Calu3 (cell line): ENCODE results near the gene OXLD1. TPM values are rescaled to one million over a fixed set of nuclear protein-coding genes. Genes with fewer than 3 reads are reported as not detected.
"Not testable (repeated sequence)": the region's sequence is repeated elsewhere in the genome, so short reads cannot be mapped to it uniquely, and the experiment has no call there.

Experiments
- BruUV-seq: library from RNA; stranded (reverse); fragments of 400-500 nt; replicated peaks from 2 replicates; lab custom pipeline; 2021; lab: Mats Ljungman, UMichigan
- CTCF ChIA-PET: fragments of 300-600 bp; sonication (Branson Sonifier 250); formaldehyde crosslinking; loops from one replicate; lab custom pipeline; 2022; ENCODE audit warnings: antibody characterized with exemption; lab: Charles Lee
- DNase-seq: peaks from one replicate; pipeline ENCODE4 v3.0.0; 2022
- H3K27ac Mint-ChIP-seq: one replicate; pipeline ENCODE4 v1.8.0; 2022; ENCODE audit warnings: mixed read lengths; ENCODE audit not compliant: unreplicated experiment
- H3K27me3 Mint-ChIP-seq: one replicate; pipeline ENCODE4 v1.8.0; 2022; ENCODE audit warnings: mixed read lengths; ENCODE audit not compliant: unreplicated experiment
- H3K36me3 Mint-ChIP-seq: one replicate; pipeline ENCODE4 v1.8.0; 2022; ENCODE audit warnings: mild to moderate bottlenecking, moderate library complexity, mixed read lengths; ENCODE audit not compliant: insufficient read depth, unreplicated experiment
- H3K4me1 Mint-ChIP-seq: one replicate; pipeline ENCODE4 v1.8.0; 2022; ENCODE audit warnings: mild to moderate bottlenecking, low read depth, mixed read lengths; ENCODE audit not compliant: unreplicated experiment
- H3K4me3 Mint-ChIP-seq: one replicate; pipeline ENCODE4 v1.8.0; 2022; ENCODE audit warnings: mild to moderate bottlenecking, low read depth, moderate library complexity, mixed read lengths; ENCODE audit not compliant: unreplicated experiment
- H3K9me3 Mint-ChIP-seq: one replicate; pipeline ENCODE4 v1.8.0; 2022; ENCODE audit warnings: low read depth, mixed read lengths; ENCODE audit not compliant: unreplicated experiment
- CTCF ChIP-seq: fragments of 200-600 bp; IDR thresholded peaks from one replicate; pipeline ENCODE4 v1.8.0; 2022; ENCODE audit warnings: antibody characterized with exemption; ENCODE audit not compliant: unreplicated experiment
- intact Hi-C: fragments of 100-400 bp; cut with micrococcal nuclease; formaldehyde crosslinking; loops from one replicate; pipeline ENCODE4 v1.10.0; 2022; ENCODE audit not compliant: unreplicated experiment
- microRNA-seq: library from miRNA; unstranded; fragments of <30 nt; microRNA quantifications from one replicate; pipeline ENCODE4 v1.2.0, GENCODE V29; 2022
- total RNA-seq: library from RNA; stranded (reverse); gene quantifications from 2 replicates; pipeline ENCODE4 v1.2.3, GENCODE V29; 2022

The OXLD1 gene
- total RNA-seq, 1 experiment from 2014 or later: 36.5 TPM

GRCh38 chr17:81621494-81622130 lies 44.8 kb downstream of the OXLD1 start:
- Mint-ChIP-seq H3K4me3 (no peak overlapping the region), H3K9me3 (no peaks in the 10 kb centered on the region), H3K36me3 (peaks cover 75% of the 10 kb centered on the region), H3K27me3 (no peaks in the 10 kb centered on the region), H3K4me1 (no peaks in the 10 kb centered on the region), H3K27ac (no peak overlapping the region)
- BruUV-seq: no TSS peak
- intact Hi-C loops: no loop called here
- no peak for DNase-seq
- no peak for TF ChIP-seq CTCF
- CTCF ChIA-PET: no interaction called here

DNA sequence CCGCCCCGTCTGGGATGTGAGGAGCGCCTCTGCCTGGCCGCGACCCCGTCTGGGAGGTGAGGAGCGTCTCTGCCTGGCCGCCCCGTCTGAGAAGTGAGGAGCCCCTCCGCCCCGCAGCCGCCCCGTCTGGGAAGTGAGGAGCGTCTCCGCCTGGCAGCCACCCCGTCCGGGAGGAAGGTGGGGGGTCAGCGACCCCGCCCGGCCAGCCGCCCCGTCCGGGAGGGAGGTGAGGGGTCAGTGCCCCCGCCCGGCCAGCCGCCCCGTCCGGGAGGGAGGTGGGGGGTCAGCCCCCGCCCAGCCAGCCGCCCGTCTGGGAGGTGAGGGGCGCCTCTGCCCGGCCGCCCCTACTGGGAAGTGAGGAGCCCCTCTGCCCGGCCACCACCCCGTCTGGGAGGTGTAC lies 48.1 kb downstream of the OXLD1 start:
- H3K27ac Mint-ChIP-seq, H3K27me3 Mint-ChIP-seq, CTCF ChIA-PET, H3K9me3 Mint-ChIP-seq, H3K4me3 Mint-ChIP-seq, intact Hi-C loops, H3K4me1 Mint-ChIP-seq, BruUV-seq, DNase-seq: not testable (repeated sequence)
- H3K36me3 Mint-ChIP-seq: peaks cover 71% of the 10 kb centered on the region

DNA sequence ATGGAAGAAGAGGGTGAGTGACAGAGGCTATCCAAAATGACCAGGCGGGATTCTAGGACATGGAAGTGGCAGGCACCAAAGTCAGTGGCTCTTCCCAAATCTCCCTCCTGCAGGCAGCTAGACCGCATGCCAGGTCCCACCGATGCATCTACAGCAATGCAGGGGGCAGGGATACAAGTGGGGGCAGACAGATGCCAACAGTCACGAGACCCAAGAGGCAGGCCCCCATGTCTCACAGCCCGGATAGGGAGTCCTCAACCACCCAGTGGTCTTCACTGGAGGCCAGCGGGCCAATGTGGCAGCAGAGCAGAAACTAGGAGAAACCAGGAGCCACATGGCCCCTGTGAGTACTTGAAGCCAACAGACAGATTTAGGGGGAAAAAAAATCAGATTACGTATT lies 49.5 kb downstream of the OXLD1 start:
- intact Hi-C loops: no loop called here

DNA sequence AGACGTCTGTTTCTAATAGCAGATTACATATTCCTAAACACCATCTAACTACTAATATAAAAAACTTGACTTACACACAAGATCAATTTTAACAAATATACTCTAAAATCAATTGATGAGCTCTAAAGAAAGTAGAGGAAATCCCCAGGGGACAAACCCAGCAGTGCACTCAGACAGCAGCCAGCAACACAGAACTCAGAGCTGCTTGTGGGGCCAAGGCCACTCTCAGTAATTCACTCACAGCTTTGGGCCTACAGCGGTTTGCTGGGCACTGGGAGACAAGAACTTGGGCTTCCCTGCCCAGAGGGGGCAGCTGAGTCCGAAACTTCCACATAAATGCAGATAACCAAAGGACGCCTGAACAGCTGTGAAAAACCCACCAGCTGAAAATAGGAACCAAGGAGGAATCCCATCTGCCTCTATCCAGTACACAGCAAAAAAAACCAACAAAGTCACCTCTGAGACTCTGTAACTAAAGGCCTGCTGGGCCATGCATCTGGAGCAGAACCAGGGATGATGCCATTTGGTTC lies 50.9 kb downstream of the OXLD1 start:
- no TSS peak for BruUV-seq
- Mint-ChIP-seq H3K36me3 (peaks cover 67% of the 10 kb centered on the region), H3K4me1 (no peaks in the 10 kb centered on the region), H3K9me3 (no peaks in the 10 kb centered on the region), H3K4me3 (no peak overlapping the region), H3K27me3 (no peaks in the 10 kb centered on the region), H3K27ac (no peak overlapping the region)
- intact Hi-C loops: no loop called here
- DNase-seq: no peak
- CTCF ChIA-PET: no interaction called here
- no peak for TF ChIP-seq CTCF

More for the DNA sequence above, 49.5 kb downstream of the OXLD1 start:
- Mint-ChIP-seq H3K4me3 (no peak overlapping the region), H3K27ac (no peak overlapping the region), H3K9me3 (no peaks in the 10 kb centered on the region), H3K4me1 (no peaks in the 10 kb centered on the region), H3K27me3 (no peaks in the 10 kb centered on the region), H3K36me3 (peaks cover 71% of the 10 kb centered on the region)
- no peak for TF ChIP-seq CTCF
- CTCF ChIA-PET: no interaction called here
- BruUV-seq: no TSS peak
- DNase-seq: no peak

Small RNA genes lying within 50 kb of the gene (microRNA-seq; reads per million reads assigned to microRNA genes)
- gene MIR6786: 2.8 reads per million

Other genes with a start within 250 kb of the OXLD1 start
- gene ACTG1, start 153.8 kb downstream of the OXLD1 start, total RNA-seq: 2,184 and 2,327 TPM in 2 replicates
- gene FSCN2, start 138.2 kb downstream of the OXLD1 start, total RNA-seq: 5.5 and 7.0 TPM in 2 replicates
- 39.4 and 39.7 TPM in 2 replicates for gene FAAP100, start 114.3 kb downstream of the OXLD1 start, total RNA-seq
- 146 and 149 TPM in 2 replicates for gene NPLOC4, start 29.5 kb downstream of the OXLD1 start, total RNA-seq
- gene TSPAN10, start 29.4 kb downstream of the OXLD1 start, total RNA-seq: 2.9 and 4.2 TPM in 2 replicates
- gene PDE6G, start 10.1 kb downstream of the OXLD1 start, total RNA-seq: not detected in 2 replicates
- 37.5 and 37.8 TPM in 2 replicates for gene CCDC137, start 132 bp upstream of the OXLD1 start, total RNA-seq
- gene ARL16, start 17.2 kb upstream of the OXLD1 start, total RNA-seq: 35.4 and 40.1 TPM in 2 replicates
- gene HGS, start 17.4 kb upstream of the OXLD1 start, total RNA-seq: 160 and 167 TPM in 2 replicates
- gene MRPL12, start 36.8 kb upstream of the OXLD1 start, total RNA-seq: 94.7 and 101 TPM in 2 replicates
- 66.5 and 72.3 TPM in 2 replicates for gene SLC25A10, start 45.7 kb upstream of the OXLD1 start, total RNA-seq
- 0.78 TPM in 1 of 2 replicates, not detected in the other for gene GCGR, start 137.5 kb upstream of the OXLD1 start, total RNA-seq
- 37.3 and 38.5 TPM in 2 replicates for gene MCRIP1, start 166.7 kb upstream of the OXLD1 start, total RNA-seq
- not detected in 2 replicates for gene PPP1R27, start 168.4 kb upstream of the OXLD1 start, total RNA-seq
- gene P4HB, start 193.9 kb upstream of the OXLD1 start, total RNA-seq: 750 and 777 TPM in 2 replicates
- 273 and 288 TPM in 2 replicates for gene ARHGDIA, start 204.7 kb upstream of the OXLD1 start, total RNA-seq
- gene ALYREF, start 225.0 kb upstream of the OXLD1 start, total RNA-seq: 118 and 122 TPM in 2 replicates
- 110 and 113 TPM in 2 replicates for gene ANAPC11, start 225.1 kb upstream of the OXLD1 start, total RNA-seq
- gene NPB, start 235.6 kb upstream of the OXLD1 start, total RNA-seq: 0.27 and 0.47 TPM in 2 replicates
- 58.4 and 60.9 TPM in 2 replicates for gene PCYT2, start 244.8 kb upstream of the OXLD1 start, total RNA-seq